Esophagus muscularis mucosa (tissue), 3 donors: ENCODE measurements around the gene DLG1.

Source experiments
- EP300 ChIP-seq: sonication (generic); formaldehyde crosslinking; IDR thresholded peaks from one replicate; pipeline ENCODE4 v1.6.1; 2017; ENCODE audit warnings: antibody characterized with exemption
- TF ChIP-seq, protein P1 (sequence below), 3 experiments: fragments of 200-600 bp in 2 of 3; fragments of 450-650 bp in 1 of 3; sonication (generic) in 2 of 3; IDR thresholded peaks; one replicate each; pipeline ENCODE4 v1.5.1; 2017 to 2019; ENCODE audit warnings: antibody characterized with exemption in 3 of 3, mild to moderate bottlenecking in 2 of 3, moderate library complexity in 1 of 3

DNA sequence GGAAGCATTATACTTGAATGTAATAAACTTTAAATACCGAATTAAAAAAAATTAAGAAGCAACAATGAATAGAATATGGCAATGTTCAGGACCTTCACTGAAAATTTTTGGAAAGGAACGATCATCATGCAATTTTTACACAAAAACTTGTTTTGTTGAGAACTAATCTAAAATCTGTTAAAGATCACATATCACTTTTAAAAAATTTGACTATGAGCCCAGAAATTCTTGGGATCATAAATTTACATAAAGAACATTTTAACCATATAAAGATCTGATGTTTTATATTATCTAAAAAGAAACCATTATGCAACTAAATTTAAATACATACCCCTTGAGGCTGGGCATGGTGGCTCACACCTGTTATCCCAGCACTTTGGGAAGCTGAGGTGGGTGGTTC, 192.6 kb downstream of the DLG1 start:
- no peak for TF ChIP-seq EP300
- TF ChIP-seq, protein P1, sequence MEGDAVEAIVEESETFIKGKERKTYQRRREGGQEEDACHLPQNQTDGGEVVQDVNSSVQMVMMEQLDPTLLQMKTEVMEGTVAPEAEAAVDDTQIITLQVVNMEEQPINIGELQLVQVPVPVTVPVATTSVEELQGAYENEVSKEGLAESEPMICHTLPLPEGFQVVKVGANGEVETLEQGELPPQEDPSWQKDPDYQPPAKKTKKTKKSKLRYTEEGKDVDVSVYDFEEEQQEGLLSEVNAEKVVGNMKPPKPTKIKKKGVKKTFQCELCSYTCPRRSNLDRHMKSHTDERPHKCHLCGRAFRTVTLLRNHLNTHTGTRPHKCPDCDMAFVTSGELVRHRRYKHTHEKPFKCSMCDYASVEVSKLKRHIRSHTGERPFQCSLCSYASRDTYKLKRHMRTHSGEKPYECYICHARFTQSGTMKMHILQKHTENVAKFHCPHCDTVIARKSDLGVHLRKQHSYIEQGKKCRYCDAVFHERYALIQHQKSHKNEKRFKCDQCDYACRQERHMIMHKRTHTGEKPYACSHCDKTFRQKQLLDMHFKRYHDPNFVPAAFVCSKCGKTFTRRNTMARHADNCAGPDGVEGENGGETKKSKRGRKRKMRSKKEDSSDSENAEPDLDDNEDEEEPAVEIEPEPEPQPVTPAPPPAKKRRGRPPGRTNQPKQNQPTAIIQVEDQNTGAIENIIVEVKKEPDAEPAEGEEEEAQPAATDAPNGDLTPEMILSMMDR (IDR thresholded peaks at IDR 0.05), result no peak
